Measurements from ENCODE around the gene GAB1. TPM values are rescaled to one million over a fixed set of nuclear protein-coding genes. Genes with fewer than 3 reads are reported as not detected.
"Not testable (repeated sequence)": the region's sequence is repeated elsewhere in the genome, so short reads cannot be mapped to it uniquely, and the experiment has no call there.

GAB1 gene
- total RNA-seq, 2 experiments from 2014 or later, result 0.29 to 0.34 TPM

DNA sequence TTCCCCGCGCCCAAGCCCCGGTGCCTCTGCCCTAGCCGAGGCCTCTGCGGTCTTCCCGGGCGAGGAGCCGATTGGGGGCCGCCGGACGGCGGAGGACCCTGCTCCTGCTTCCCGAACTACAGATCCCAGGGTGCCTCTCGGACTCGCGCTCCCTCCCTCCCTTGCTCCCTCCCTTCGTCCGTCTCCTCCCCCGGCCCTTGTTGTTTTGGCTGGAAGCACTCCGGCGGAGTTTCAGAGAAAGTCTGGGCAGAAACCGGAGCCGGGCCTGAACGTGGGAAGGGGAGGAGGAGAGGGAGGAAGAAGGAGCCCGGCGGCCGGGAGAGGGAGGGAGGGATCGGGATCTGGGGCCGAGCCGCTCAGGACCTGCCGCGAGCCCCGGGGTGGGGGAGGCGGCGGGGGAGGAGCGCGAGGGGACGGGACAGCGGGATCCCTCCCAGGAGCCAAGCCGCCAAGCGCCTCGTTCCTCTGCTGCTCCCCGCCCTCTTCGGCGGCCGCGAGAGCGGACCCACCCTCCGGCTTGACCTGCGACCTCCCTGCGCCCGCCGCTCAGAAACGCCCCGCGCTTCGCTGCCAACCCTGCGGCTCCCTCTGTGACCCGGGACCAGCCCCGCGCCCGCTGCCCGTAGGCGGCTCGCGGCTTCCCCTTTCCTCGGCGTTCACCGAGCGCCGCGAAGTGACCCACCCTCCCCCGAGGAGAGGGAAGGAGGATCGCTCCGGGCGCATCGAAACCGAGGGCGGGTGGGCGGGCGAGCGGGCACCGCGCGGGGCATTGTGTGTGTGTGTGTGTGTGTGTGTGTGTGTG, 496 bp upstream of the GAB1 start:
- ChIA-PET POLR2A (interaction anchor here (1.0 kb wide), 1 partner anchor 39 kb away, joined by 3 read pairs; no protein-coding TSS in a partner anchor), CTCF (no interaction called here)

DNA sequence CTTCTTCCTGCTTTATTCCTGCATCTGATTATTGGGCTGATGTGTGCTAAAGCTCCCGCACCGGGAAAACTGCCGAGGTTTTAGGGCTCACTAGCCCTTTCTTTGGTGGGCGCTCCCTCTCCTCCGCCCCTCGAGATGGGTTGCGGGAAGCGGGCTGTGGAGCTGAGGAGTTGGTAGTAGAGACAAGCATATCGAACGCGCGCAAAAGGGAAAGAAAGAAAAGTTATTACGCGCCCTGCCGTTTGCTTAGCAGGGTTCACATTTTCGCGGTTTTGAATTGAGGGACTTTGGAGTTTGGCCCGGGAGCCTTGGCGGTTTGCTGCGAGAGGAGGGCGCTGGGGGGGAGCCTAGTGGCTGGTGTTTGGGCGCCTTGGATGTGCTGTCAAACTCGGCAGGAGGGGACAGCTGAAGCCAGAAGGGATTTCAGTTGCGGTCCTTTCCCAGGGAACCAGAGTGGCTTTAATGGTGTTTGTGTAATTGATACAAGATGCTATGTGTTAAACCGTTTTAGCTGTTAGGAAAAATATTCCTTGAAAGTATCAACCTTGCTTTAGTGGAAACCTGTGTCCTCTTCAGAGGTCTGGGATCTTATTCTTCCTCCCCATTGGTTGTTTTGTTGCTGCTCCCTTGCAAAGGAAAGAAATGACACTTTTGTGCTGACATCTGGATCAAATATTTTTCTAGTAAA, 1.1 kb downstream of the GAB1 start:
- POLR2A ChIA-PET, result no interaction called here
- CTCF ChIA-PET, result no interaction called here

DNA sequence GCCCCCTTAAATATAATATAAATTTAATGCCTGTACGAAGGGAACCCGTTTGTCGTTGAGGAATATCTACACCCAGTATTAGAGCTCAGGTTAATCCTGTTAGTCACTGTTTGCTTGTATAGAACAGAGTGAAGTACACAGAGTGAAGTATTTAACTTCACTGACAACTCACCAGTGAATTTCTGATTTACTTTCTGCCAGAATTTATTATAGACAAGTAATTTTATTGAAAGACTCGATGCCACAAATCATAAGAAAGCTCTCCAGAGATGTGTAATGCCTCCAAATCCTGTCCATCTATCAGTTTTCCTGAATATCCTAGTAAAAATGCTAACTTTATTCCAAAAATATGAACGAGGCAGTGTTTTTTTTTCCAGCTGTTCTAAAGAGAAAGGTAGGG, 1.6 kb downstream of the GAB1 start:
- ChIA-PET POLR2A (no interaction called here), CTCF (no interaction called here)

DNA sequence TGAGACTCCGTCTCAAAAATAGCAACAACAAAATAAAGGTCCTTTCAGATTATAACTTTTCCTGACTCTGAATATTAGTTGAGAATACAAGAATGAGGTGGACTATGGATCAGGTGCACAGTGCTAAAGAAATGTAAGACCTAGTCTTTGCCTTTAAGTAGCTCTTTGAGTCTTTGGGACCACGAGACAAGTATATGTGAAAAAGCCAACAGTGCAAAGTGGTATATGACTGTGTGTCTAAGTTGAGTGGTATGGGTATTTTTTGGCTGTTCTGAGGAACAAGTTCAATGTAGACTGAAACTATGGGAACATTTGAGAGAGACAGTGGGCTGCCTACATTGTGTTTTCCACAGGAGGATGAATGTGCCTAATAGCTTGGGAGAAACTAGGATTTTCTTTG, 2.8 kb downstream of the GAB1 start:
- ChIA-PET POLR2A (interaction anchor here (0.5 kb wide), 1 partner anchor 26 kb away, joined by 3 read pairs; no protein-coding TSS in a partner anchor), CTCF (interaction anchor here (0.6 kb wide), 1 partner anchor 39 kb away, joined by 3 read pairs; no protein-coding TSS in a partner anchor)

DNA sequence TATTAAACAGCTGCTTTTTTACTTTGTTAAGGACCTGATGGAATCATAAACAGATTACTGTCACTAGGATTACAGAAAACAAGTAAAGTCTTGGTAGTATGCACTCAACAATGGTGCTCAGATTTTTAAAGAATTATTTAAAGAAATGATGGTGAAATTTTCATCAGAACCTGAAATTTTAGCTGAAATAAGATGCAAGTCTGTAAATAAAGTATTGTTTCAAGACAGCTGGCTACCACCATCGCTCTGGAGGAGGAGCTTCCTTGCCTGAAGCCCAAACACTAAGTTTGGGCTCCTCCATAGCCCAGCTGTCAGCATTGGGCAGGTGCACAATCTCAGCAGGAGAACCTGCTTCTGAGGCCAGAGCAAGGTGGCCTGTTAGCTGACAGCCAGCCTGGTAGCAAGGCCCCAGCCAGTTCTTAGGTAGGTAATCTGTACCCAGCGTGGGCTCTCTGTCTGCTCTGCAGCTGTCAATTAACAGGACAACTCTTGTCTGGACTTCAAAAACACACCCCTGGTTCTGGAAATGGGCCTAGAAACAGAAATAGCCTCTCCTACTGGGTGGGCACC, 4.6 kb downstream of the GAB1 start:
- ChIA-PET CTCF (no interaction called here), POLR2A (no interaction called here)

DNA sequence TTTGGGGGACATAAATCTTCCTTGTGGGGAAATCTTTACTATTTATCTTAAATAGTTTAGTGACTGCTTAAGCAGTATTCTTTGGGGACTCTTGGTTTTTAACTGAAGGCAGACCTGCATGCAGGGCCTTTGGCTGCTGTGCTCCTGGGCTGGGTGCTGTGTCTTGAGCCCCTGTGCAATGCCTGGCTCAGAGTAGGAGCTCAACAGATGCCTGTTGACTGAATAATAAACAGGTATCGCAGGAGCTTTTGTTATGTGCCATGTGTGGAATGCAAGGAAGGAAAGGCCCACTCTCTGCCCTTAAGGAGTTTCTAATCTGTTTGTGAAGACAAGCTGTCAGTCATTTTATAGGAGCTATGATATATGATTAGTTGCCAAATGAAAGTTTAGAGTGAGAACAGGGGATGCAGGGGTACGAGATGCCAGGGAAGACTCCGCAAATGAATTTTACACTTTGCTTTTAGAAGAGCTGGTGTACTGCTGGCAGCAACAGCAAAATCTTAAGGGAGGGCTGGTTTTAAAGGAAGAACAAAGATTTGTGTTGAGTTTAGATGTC, 6.7 kb downstream of the GAB1 start:
- POLR2A ChIA-PET, result no interaction called here
- CTCF ChIA-PET, result no interaction called here

DNA sequence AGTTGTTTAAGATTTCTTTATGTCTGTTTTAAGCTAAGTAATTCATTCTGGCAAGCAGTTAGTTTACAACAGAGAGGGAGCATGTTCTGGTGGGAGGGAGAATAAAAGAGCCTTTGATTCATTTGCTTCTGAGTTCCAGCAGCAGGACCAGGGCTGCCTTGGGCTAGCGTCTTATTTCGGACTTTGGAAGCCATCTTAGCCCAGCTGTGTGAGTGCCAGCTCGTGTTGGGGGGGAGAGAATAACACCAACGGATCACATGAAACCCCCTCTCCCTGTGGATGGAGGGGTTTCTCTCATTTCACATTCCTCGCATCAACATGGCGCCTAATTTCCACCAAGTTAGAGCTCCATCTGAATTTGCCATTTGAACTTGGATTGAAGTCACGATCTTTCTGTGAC, 7.4 kb downstream of the GAB1 start:
- ChIA-PET POLR2A (no interaction called here), CTCF (no interaction called here)

DNA sequence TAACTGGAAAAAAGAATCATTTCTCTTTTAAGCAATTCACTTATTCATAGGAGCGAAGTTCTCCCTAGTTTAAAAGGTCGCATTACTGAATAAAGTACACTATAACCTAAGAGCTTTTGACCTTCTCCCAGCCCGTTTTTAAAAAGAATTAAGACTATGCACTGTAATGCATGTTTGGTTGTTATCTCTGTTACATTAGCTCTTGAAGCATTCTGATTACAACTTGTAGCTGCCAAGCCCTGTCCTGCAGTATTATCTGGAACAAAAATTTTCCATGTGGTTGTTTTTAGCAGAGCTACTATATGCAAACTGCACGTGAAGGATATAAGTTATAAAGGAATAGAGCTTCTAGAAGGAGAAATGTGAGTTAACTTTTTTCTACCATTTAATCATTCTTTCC, 8.1 kb downstream of the GAB1 start:
- ChIA-PET POLR2A (no interaction called here), CTCF (no interaction called here)

DNA sequence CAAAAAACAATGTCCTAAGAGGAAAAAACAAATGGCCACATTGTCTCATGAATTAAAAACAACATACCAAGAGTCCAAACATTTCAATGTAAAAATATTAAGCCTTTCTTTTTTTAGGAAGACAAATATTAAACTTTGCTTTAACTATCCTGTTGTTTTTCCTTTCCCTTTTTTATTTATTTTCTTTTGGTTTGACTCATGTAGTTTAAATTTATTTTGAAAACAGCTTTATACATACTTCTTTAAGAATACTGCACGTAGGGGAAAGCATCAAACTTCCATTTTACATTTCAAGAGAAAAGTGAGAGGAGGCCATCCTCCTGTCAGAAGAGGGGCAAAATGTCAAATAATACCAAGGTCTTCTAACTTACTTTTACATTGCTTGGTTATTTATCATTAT, 8.7 kb downstream of the GAB1 start:
- ChIA-PET CTCF (no interaction called here), POLR2A (no interaction called here)

DNA sequence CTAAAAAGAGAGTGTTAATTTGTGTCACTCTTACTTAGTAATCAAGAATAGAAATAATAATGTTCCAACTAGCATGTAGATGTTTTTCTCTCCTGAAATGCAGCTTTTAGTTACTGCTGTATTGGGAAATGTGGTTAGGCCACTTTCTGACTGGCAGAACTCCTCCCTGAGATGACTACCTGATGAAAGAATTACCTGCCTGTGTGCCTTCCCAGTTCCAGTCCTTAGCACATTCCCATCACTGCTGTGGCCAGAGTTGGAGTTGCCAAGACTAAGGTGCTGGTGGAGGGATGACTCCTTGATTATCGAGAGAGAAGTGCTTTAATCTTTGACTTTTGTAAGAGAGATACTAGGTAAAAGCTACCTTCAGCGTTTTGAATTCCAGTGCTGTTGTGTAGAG, 9.5 kb downstream of the GAB1 start:
- ChIA-PET CTCF (no interaction called here), POLR2A (no interaction called here)

DNA sequence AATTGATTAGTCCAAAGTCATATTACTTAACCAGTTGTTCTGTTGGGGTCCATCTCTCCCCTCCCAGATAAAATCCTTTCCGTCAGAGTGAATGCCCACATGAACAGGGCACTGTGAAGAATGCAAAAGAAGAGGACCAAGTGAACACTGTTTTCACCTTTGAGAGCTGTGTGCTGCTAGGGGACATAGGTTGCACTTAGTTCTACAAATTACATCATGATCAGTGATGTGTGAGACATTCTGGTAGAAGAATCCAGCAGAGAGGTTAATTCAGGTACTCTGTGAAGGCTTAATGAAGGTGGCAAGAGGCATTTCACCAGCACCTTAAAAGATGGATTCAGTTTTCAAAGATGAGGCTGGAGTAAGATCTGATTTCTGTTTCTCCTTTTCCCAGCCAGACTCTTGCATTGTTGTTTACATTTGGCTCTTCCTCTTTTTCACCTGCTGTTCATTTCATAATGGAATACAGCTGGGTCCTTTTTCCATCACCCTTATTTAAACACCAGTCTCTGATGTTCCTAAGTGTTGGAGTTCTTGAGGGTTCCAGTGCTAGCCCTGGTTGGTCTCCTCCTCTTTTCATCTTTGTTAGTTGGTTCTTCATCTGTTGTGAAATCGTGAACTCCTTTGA, 10.9 kb downstream of the GAB1 start:
- ChIA-PET POLR2A (no interaction called here), CTCF (interaction anchor here (1.7 kb wide), 1 partner anchor 11 kb away, joined by 3 read pairs; no protein-coding TSS in a partner anchor)

DNA sequence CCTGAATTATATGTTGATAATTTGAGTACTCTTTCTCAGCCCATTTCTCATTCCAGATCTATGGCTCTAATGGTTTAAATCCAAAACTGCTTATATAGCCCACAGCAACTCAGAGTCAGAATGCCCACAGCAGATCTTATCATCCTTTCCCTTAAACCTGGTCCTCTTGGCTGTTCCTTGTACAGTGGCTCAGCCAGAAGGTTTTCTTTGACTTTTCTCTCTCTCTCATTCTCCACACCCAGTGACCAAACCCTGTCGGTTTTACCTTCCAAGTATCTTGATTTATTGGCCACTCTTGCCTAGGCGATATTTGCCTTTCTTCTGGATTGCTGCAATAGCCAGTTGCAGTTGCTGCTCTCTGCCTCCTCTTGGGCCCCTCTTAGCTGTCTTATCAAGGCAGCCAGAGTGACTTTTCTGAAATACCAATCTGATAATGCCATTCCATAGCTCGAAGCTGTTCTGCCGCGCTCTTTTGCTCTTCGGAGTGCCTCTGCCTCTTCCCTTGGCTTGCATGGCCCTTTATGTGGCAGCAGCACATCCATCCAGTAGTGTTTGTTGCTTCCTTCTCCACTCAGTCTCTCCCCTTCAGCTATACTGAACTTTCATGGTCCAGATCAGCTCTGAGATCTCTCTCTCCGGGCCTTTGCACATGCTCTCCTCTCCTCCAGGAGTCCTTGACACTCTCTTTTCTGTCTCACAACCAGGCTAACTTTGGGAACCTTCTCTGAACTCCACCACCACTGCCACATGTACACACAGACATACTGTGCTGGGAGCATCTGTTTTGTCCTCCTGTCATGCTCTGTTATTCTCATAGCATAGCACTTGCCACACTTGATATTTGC, 11.8 kb downstream of the GAB1 start:
- CTCF ChIA-PET, result interaction anchor here (1.7 kb wide), 1 partner anchor 10 kb away, joined by 3 read pairs; no protein-coding TSS in a partner anchor

DNA sequence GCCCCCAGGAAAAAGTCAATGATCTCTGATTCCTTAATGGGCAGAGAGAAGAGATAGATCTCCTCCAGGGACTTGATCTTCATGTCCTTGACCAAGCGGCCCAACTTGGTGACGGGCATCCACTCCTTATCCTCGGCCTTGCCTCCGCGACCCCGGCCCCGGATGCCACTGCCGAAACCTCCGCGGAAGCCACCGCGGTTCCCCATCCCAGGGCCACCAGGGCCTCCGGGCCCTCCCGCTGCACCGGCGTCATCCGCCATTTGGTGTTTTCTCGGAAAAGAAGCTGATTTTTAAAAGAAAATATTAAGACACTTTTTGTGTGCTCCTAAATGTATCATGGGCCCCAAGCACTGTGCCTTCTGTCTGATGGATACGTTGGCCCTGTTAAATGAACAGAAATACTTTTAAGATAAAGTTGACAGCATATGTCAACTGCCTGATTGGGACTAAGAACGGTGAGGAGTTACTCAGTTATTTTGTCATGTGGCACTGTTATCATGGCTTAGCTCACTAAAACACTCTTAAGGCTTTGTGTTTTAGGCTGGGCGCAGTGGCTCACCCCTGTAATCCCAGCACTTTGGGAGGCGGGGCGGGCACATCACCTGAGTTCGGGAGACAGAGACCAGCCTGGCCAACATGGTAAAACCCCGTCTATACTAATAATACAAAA, 13.3 kb downstream of the GAB1 start:
- CTCF ChIA-PET, POLR2A ChIA-PET: not testable (repeated sequence)

More for the DNA sequence above, 11.8 kb downstream of the GAB1 start:
- POLR2A ChIA-PET, result no interaction called here

DNA sequence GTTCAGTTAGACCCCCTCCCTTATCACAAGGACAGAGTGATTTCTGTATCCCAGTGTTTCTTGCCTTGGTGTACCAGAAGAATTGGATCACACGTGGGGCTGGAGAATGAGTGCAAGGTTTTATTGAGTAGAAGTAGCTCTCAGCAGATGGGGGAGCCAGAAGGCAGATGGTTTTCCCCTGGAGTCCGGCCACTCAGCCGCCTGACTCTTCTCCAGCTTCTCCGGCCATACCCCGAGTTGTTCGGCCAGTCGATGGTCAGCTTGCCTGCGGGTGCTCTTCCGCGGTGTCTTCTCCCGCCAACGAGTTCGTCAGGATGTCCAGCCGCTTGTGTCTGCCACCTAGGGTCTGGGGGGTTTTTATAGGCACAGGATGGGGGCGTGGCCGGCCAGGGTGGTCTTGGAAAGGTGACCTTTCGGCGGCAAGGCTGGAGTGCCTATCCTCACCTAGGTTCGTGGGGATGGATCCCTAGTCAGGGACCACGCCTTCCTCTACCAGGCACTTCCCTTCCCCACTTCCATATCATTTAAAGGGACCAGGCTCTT, 14.5 kb downstream of the GAB1 start:
- POLR2A ChIA-PET, result no interaction called here
- CTCF ChIA-PET, result no interaction called here

DNA sequence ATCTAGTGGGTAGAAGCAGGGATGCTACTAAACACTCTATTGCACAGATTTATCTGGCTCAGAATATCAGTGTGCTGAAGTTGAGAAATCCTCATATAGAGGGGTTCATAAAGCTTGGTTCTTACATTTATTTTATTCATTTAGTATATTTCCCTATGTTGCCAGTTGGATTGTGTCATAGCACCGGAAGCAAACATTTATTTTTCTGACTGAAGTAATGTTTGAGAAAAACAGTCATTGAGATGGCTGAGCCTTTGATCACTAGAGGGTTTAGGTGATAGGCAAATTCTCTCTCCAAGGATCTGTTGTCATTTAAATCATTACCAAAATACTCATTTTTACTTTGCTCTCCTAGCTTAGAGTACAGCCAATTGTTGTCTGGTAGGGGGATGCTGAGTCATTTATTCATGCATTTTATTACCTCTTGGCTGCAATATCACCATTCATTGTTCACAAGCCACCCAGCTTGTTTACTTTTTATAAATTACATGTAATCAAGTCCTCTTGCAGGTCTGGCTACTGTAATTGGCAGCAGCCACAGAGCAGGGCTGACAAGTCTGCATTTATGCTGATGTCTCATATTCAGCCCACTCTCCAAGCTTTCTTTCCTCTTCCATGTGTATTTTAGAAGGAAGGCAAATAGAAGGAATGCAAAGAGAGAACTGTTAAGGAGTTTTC, 15.2 kb downstream of the GAB1 start:
- CTCF ChIA-PET, result no interaction called here

DNA sequence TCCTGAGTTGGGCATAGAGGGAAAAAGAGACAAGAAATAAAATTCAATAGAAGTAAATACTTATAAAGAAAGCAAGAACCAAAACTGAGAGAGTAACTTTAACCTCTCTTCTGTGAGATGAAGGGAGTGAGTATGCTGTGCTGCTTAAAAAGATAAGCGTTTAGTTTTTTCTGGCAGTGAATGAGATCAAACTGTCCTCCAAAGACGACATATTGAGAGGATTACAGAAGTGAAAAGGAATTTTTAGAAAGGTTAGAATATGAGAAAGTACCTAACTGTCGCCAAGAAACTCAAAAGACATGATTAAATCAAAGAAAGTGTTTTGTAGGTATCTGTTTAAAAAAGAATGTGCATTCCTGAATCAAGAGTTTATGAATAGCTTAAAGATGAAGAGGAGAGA, 16.0 kb downstream of the GAB1 start:
- CTCF ChIA-PET, result no interaction called here
- POLR2A ChIA-PET, result no interaction called here

More for the DNA sequence above, 15.2 kb downstream of the GAB1 start:
- POLR2A ChIA-PET, result no interaction called here

DNA sequence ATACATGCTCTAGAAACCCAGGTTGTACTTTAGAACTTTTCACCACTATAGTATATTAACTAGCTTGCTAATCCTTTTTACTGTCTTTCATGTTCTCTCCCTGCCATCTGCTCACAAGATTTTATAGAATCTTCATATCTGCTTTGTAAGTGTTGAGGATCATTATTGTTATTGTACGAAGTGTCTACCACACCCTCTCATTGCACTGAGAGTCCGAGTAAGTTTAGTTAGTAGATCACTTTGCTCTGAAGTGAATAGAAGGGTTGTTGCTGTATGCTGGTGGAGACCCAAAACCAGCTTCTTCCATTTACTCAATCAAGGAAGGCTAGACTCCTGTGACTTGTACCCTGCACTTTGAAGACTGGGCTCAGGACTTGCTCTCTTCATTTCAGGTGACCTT, 17.1 kb downstream of the GAB1 start:
- ChIA-PET POLR2A (no interaction called here), CTCF (no interaction called here)

DNA sequence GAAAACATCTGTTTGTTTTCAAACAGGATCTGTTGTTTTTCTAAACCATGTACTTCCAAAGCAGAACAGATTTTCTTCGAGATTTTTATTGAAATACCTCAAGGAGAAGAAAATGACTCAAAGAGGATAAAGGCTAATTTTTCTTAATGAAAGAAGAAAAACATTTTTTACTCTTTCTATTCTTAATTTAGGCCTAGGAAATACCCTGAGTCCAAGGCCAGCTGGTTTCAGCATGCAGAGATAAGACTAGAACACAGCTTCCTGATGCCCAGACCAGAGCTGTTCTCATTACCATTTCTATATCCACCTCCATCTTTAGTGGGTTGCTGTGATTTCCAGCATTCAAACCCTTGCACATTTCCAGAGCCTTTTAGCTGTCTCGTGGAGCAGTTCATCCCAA, 18.3 kb downstream of the GAB1 start:
- ChIA-PET POLR2A (no interaction called here), CTCF (no interaction called here)
